GM21528 (cell line): ENCODE data around the gene NFILZ.

Source experiments
- ATAC-seq: cut with Tn5 transposase; IDR thresholded peaks from one replicate; pipeline ENCODE4 v1.9.1; 2021; ENCODE audit warnings: mild to moderate bottlenecking, moderate library complexity; ENCODE audit not compliant: unreplicated experiment, low FRiP score

Gene NFILZ, protein sequence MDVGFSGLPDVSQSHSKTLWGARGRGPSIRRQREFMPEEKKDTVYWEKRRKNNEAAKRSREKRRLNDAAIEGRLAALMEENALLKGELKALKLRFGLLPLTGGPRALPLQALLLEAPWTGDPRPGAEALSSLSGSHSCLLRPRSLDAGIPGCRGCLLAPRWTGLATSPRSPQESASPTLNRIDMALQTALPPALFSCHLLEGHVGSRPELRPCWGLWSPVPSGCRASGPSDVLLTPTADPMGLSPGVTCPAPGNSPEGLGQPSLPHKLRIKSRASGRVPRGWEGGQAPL

DNA sequence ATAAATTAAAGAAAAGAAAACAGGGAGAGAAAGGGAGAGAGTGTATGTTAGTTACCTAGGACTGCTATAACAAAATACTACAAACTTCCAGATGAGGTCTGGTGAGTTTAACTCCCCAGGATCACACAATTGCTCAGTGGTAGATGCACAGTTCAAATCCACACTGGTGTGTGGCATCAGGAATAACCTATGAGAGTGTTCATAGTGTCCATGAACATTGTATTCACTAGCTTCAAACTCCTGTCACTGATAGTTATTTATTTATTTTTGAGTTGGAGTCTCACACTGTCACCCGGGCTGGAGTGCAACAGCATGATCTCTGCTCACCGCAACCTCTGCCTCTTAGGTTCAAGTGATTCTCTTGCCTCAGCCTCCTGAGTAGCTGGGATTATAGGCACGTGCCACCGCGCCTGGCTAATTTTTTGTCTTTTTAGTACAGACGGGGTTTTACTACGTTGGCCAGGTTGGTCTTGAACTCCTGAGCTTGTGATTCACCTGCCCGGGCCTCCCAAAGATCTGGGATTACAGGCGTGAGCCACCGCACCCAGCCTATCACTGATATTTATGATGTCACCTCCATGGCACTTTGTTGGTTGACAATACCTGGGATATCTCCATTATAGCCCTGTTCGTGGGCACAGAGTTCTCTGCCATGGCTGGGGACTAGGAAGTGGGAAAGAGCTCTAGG, at the start of gene NFILZ:
TSS of gene NFILZ (plus strand) at position 638 of the 688 bp plus-strand sequence. CDS start 46,133 bp downstream, outside the sequence.
- ATAC-seq: no peak

DNA sequence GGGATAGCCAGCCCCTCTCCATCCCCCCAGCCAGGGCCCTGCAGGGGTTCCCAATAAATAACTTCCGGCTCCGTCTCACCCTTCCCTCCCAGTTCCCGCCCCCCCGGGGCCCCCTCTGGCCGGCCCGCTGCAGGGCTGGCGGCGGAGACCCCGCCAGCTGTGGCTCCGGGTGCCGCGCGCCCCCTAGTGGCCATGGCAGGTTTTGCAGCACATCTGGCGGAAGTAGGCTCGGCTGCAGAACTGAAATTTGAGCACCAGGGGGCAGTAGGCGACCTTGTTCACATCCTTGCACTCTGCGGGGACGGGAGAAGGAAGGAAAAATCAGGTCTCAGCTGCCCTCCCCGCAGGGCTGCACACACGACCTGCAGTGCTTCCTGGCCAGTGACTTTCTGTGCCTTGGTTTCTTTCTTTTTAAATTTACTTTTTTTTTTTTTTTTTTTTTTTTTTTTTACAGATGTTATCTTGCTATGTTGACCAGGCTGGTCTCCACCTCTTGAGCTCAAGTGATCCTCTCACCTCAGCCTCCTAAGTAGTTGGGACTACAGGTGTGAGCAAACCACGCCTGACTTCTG, 49.6 kb upstream of the NFILZ start:
- no peak for ATAC-seq

DNA sequence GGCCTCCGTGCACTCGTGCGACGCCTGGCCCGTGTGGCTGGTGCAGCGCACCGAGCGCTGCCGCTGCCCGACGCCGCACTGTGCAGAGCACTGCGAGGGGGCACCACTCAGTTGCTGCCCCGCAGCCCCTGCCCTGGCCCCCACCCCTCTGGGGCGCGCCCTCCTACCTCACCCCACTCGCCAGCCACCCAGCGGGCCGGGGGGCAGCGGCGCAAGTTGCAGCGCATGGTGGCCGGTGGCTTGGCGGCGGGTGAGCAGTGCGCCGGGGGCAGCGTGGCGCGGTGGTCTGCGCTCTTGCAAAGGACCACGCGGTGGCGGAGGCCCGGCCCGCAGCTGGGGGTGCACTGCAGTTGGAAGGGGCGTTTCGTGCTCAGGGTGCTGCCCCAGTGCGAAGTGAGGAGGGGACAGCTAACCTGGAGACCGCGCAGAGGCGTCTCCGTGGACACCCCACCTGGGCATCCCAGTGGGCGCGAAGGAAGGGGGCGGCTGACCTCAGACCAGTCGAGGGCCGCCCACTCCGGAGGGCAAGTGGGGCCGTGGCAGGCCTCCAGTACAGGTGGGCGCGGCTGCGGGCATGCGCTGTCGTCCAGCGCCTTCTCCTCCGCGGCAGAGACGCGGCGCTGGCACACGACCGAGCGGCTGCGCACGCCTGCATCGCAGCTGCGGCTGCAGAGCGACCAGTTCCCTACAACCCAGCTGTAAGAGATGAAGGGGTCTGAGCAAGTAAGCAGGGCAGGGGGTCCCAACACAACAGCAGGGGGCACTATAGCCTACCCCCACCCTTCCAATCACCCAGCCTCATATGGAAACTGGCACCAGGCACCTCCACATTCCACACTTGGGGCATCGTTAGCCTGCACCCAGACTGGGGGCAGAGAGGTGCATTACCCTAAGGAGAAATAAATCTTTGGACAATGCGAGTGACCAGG, 45.2 kb upstream of the NFILZ start:
- no peak for ATAC-seq

DNA sequence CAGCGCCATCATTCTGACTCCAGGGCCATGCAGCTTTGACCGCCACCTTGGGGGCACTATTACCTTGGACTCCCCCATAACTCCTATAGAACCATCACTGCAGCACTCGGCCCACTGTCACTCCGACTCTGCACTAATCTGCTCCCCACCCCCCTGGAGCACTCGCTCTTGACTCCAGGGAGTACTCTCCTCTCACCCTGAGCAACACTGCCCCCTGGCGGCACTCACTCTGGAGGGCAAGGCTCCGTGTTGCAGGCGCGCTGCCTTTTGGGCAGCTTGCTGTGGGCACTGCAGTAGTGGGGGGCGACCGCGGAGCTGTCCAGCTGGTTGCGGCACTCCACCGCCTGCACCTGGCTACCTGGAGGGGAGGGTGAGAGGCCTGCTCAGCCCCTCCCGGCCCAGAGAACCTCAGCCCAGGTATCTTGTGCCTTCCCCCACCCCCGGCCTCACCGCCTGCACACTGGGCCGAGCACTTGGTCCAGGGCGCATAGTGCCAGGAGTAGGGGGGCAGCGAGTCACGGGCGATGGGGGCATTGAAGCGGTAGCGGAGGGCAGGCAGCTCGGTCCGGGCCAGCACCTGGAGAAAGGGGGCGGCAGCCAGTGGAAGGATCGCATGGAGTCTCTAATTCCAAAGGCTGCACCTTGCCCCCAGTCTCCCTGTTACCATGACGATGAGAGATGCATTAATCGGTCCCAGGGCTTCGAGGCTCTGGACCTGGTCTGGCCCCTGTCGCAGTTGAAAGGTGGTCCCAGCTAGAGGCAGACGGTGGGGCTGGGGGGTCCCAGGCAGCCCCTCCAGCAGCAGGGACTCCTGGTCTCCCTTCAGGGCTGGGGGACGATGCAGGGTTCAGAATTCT, 44.3 kb upstream of the NFILZ start:
- no peak for ATAC-seq

DNA sequence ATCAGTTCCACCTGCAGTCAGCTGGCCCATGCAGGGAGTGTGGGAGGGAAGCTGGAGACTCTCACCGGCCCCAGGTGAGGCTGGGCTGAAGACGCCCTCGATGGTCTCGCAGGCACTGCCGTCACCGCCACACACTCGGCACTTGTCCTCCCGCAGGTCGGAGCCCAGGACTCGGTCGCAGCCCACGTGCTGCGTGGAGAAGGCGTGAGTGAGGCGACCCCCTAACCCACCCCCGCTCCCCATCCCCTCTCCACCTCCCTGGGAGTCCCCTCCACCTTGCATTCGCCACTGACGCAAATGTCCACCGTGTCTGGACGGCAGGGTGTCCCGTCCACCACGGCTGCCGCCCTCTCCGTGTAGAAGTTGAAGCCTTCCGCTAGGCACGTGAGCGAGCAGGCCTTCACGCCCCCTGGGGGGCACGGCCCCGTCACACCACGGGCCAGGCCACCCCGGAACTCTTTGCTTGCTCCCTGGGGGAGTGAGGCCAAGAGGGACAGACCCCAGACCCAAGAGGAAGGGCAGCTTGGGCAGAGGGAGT, 41.2 kb upstream of the NFILZ start:
- ATAC-seq: no peak

DNA sequence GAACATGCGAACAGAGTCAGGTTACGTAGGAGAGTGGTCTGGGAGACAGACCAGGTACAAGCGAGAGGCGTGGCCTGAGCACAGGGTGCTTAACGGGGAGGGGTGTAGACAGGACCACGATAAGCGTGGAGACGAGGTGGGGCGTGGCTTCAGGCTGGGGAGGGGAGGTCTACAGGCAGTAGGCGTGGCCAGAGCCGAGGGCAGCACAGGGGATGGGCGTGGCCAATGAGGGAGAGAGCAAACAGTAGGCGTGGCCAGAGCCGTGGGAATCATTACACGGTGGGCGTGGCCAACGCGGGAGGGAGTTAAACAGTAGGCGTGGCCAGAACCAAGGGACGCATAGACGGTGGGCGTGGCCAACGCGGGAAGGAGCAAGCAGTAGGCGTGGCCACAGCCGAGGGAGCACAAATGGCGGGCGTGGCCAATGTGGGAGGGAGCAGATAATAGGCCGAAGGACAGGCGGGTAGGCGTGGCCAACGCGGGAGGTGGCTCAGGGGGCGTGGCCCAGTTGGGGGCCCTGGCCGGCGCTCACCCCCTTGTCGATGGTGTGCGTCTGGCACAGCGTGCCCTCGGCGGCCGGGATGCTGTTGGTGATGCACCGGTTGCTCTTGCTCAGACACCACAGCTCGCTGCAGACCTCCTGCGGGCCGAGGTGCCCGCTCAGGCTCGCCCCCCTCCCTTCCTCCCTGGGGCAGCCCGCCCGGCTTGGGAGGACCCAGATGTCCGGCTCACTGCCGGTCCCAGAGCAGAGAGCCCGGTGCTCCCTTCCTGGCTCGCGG, 38.0 kb upstream of the NFILZ start:
- ATAC-seq: no peak

DNA sequence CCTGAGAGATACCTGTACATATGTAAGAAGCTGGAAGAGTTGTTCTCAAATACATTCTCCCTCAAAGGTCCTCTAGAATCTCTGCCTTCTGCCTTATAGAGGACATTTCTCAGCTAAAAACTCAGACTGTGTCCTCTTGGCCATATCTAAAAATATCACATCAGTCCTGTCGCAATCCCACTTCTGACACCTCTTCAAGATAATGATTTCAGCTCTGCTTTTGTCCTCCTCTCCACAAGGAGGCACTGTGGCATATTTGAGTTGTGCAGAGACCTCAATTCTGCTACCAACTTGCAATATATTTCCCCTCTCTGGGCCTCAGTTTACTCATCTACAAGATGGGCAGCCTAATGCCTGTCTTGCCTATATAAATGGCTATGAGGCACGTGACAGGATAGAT, 36.5 kb upstream of the NFILZ start:
- no peak for ATAC-seq

DNA sequence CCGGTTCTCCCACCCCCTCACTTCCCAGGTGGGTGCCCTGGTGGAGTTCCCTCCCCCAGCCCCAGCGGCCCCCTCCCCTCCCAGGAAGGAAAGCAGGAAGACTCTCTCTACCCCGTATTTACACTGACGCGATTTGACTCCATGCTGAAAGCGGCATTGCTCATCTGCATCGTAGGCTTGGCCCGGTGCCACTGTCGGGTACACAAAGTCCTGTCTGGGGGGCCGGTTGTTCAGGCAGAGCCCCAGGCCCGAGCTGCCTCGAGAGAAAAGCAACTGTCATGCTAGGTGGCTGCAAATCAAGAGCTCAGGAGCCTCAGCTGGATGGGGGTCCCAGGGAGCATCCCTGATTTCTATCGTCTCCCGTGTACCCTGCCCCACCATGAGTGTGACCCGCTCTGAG, 34.8 kb upstream of the NFILZ start:
- no peak for ATAC-seq

DNA sequence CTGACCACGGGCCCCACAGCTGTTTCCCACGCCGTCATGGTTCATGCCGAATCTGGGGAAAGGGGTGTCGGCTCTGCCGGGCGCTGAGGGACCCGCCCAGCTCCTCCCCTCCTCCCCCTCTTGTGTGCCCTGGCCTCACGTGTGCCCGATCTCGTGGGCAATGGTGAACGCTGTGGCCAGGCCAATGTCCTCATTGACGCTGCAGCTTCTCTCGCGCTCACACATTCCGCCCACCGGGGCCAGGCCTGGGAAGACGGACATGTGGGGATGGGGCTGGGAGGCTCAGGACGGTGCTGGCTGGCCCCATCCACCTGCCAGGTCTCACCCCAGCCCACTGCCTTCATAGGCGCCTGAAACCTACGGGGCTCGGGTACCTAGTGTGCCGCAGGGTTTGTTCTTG, 34.3 kb upstream of the NFILZ start:
- no peak for ATAC-seq

DNA sequence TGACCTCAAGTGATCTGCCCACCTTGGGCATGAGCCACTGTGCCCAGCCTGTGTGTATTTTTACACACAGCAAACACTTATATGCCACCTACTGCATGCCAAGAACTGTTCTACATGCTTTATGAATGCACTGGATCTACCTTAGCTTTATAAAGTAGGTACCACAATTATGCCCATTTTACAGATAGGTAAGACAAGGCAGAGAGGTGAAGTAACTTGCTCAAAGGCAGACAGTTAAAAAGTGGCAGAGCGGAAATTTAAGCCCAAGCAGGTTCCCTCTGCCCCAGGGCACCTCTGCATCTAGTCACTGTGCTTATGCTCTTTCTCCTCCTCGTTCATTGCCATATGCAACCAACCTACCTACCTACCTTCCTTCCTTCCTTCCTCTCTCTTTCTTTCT, 30.4 kb upstream of the NFILZ start:
- no peak for ATAC-seq

DNA sequence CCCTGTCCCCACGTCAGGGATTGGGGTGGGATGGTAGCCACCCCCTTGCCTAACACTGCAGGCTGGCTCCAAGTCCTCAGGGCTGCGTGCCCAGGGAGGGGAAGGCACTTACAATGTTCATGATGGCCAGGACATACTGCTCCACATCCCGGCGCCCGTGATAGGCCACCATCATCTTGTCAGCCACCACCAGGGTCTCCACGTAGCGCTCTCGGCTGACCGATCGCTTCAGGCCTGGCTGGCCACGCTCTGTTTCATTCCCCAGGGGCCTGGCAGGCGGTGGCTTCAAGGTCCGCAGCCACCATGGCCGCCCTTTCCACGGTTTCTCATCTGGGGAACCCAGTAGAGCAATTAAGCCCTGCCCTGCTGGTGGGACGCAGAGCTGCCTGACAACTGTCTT, 29.6 kb upstream of the NFILZ start:
- ATAC-seq: no peak

DNA sequence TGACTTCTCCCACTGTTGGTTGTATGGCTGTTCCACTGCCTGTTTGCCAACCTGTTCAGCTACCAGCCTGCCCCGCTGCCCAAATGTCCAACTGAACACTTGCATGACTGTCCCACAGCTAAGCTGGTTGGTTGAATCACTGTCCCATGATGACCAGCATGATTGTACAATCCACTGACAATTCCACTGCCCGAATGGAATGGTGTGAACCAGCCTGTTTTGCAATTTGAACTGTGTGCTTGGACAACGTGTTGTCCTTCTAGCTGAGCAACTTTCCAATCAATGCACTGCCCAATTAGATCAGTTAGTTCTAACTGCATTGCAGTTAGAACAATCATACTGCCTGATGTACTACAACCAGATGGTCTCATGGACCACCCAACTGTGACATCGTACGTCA, 28.6 kb upstream of the NFILZ start:
- ATAC-seq: no peak

DNA sequence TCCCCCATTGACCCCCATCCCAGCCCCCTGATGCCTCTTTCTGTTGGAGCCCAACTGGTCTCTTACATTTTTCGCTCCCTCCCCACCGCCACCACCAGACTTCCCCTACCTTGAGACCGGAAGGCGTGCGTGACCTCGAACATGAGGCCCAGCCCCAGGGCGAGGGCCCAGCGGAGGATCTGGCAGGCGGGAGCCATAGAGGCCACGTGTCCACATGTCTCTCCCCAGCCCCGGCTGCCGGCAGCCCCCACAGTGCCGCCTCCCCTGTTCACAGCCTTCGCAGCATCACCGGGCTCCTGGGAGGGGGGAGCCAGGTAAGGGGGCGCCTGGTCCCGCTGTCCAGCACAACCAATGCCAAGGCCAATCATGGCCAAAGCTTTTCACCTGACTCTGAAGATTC, 24.9 kb upstream of the NFILZ start:
- no peak for ATAC-seq

DNA sequence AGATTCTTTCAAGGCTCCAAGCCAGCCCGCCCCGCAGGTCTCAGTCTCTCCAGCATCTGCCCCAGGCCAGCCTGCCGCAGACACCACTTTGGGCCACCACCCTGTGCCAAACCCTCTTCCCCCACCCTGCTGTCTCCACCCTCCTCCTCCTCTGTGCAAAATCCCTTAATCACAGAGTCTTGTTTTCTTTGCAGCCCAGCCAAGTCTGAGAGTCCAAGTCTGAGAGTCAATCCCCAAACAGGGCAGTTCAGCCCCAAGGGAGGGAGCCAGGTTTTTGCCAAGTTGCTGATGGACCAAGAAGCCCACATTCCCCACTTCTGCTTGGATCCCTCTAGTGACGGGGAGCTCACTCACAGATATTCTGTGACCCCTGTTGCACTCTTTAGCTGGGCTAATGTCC, 23.0 kb upstream of the NFILZ start:
- ATAC-seq: no peak

DNA sequence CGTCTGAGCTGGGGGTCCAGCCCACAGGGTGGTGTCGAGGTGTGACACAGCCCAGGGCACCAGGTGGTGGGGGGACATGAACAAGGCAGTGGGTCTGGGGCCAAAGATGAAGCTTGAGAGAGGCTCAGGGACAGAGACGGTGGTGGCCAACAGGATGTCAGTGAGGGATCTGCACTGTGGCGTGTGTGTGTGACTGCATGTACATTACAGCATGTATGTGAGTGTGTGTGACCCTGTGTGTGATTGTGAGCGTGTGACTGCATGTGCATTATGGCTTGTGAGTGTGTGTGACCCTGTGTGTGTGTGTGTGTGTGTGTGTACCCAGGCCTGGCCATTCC, 21.5 kb upstream of the NFILZ start:
- ATAC-seq: no peak

DNA sequence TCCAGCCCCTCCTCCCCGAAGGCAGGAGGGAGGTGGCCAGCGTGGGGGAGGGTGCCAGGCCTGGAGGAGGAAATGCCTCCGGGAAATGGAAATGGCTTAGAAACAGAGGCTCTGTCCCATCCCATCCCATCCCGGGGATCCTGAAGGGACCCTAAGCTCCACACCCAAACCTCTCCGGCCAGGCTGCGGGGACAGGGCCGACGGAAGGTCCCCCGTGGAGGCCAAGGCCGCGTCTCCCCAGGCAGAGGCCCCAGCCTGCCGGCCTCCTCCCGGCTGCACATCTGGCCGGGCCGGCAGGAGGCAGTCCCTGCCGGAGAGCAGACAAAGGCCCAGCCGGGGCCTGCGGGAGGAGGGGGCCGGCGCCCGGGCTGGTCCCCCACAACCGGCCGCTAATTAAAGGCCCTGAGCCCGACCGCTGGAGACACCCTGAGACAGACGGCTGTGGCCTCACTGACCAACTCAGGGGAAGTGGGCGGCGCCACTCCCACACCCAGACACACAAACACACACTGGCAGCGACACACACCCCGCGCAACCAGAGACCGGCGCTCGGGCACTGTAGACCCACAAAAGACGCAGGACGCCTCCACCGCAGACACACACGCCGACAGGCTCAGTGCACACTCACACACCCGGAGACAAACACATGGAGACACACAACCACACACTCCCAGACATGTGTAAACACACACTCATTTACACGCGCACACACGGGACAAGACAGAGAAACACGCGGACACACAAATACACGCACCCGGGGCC, 21.0 kb upstream of the NFILZ start:
- ATAC-seq: no peak

DNA sequence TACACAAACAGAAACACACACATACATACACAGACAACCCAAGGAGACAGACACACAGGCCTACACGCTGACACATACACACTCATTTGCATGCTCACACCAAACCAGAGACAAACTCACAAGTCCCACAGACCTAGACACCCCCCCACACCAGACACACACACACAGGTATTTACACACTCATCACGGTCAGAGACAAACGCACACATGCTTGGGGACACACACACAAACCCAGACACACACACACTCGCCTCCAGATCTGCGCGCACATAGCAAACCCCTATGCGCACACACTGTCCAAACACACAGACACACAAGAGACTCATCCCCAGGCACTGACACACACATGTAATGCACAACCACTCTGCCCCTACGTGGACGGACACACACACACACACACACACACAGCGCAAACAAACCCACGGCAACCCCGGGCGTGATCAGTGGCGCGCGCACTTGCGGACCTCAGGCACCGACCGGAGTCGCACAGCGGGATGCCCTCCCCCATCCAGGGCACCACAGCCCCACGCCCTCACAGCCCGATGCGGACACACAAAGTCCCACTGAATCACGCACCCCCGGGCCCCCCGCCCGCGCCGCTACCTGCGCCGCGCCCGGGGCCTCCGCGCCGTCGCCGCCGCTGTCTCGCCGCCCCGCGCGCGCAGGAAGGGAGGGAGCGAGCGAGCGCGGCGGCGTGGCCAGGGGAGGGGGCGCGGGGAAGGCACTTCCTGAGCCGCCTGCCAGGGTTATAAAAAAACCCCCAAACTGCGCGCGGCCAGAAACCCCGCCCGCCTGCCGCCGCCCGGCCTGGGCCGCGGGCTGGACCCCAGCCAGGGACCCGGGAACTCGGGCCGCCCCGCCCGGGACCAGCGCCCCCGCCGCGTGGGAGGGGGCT, 20.1 kb upstream of the NFILZ start, which contains the start of gene ADAMTS10:
TSS of gene ADAMTS10 (minus strand) at position 675 of the 895 bp plus-strand sequence. CDS start 5,005 bp downstream, outside the sequence.
- ATAC-seq: no peak
